Measurements from ENCODE around the gene KRT75.

The KRT75 gene

DNA sequence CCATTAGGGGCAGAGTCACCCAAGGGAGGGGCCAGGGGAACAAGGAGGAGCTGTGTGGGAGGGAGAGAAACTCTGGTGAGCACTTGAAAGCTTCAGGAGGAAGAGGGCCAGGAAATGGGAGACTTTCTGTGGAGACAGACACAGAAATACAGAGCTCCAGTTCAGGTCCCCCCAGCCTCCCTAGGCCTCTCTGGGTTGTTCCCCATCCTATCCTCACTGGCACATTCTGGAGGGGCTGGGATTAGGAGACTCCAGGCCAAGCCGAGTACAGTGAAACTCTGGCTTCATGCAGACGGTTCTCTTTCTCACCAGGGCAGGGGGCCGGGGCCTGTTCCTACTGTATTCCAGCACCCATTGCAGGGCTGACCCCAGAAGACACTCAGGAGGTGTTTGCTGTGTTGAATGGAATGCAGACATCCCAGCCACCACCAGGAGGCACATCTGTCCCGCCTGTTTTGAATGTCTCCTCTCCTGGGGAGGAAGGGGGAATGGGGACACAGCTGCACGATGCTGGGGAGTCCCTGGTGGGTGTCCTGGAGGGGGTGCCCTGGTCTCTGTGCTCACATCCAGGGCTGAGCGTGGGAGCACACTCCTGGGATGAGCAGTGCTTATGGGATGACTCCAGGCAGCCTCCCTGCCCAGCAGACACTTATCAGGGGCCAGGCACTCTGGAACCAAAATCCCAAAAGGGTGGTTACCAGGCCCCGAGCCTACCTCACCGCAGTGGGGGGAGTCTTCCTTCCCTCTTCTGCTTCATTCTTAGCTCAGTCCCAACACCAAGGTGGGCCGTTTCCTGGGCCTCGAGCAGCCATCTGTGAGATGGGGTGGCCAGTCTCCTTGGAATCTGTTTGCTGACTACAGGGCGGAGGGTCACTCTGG, 43.2 kb downstream of the KRT75 start (continued):
- TF ChIP-seq ZNF292 (tag by site-specific recombination; IDR thresholded peaks at IDR 0.05; ENCODE audit: borderline replicate concordance, low read depth) (no peak), KLF9 (tag by site-specific recombination; IDR thresholded peaks at IDR 0.05; ENCODE audit: low read depth) (no peak)

DNA sequence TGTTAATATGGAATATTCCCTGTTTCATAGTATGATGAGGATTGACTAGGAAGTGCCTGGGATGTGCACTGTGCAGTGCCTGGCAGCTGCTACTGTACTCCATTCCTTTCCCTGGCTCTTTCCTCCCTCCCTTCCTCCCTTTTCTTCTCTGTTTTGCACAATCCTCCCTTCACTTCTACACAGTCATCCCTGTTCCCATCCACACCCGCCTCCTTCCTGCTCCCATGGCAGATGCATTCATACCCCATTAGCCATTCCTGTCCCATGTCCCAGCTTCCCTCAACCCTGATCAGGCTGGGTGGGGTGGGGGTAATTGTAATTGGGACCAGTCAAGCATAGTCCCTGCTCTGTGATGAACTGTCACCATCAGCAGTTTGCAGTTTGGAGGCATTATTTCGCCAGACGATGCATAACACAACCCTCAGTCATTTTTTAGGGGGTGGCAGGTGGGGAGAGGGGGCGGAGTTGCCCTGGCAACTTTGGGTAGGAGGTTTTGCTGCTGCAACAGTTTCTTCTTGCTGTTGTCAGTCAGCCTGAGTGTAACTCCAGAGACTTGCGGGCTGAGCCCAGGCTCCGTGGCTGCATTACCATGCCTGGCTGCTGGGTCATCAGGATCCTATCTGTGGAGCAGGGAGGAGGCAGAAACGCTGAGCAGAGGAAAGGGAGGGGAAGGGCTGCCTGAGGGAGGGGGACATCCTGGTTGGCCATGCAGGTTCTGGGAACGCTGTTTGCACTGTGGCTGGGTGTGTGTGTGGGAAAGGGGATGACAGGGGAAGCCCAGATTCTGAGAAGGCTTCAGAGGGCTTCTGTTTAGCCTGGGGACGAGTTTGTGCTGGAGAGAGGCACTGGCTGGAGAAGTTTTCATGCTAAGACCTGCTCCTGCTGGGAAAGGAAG, 44.6 kb downstream of the KRT75 start:
- TF ChIP-seq, protein P1, sequence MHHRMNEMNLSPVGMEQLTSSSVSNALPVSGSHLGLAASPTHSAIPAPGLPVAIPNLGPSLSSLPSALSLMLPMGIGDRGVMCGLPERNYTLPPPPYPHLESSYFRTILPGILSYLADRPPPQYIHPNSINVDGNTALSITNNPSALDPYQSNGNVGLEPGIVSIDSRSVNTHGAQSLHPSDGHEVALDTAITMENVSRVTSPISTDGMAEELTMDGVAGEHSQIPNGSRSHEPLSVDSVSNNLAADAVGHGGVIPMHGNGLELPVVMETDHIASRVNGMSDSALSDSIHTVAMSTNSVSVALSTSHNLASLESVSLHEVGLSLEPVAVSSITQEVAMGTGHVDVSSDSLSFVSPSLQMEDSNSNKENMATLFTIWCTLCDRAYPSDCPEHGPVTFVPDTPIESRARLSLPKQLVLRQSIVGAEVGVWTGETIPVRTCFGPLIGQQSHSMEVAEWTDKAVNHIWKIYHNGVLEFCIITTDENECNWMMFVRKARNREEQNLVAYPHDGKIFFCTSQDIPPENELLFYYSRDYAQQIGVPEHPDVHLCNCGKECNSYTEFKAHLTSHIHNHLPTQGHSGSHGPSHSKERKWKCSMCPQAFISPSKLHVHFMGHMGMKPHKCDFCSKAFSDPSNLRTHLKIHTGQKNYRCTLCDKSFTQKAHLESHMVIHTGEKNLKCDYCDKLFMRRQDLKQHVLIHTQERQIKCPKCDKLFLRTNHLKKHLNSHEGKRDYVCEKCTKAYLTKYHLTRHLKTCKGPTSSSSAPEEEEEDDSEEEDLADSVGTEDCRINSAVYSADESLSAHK (tag by site-specific recombination; IDR thresholded peaks at IDR 0.05), result no peak
- peak; percentile 62 for TF ChIP-seq ZFHX2 (tag by site-specific recombination; conservative IDR thresholded peaks at IDR 0.05)
- TF ChIP-seq ZNF214 (tag by site-specific recombination; IDR thresholded peaks at IDR 0.05; ENCODE audit: borderline replicate concordance), result no peak
- peak; percentile 62; the same call in 1 of the 2 replicates for TF ChIP-seq EGR2 (tag by site-specific recombination; IDR thresholded peaks at IDR 0.05; ENCODE audit: low read depth)
- TF ChIP-seq, protein P2, sequence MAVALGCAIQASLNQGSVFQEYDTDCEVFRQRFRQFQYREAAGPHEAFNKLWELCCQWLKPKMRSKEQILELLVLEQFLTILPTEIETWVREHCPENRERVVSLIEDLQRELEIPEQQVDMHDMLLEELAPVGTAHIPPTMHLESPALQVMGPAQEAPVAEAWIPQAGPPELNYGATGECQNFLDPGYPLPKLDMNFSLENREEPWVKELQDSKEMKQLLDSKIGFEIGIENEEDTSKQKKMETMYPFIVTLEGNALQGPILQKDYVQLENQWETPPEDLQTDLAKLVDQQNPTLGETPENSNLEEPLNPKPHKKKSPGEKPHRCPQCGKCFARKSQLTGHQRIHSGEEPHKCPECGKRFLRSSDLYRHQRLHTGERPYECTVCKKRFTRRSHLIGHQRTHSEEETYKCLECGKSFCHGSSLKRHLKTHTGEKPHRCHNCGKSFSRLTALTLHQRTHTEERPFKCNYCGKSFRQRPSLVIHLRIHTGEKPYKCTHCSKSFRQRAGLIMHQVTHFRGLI (tag by site-specific recombination; IDR thresholded peaks at IDR 0.05), result peak; percentile 26; the same call in 1 of the 2 replicates
- no peaks in the 10 kb centered on the region for H3K4me1 ChIP-seq (ENCODE audit: control insufficient read depth, insufficient read depth, low read length)
- H3K27ac ChIP-seq (ENCODE audit: extremely low read depth, low read depth, low read length), result no peak overlapping the region
- ChIA-PET CTCF (interaction anchor here (0.7 to 2.8 kb wide), 4 partner anchors 9 to 496 kb away, joined by 3 to 19 read pairs (median 8); no protein-coding TSS in a partner anchor), POLR2A (no interaction called here)
- no peaks in the 10 kb centered on the region for H3K9me3 ChIP-seq (ENCODE audit: control insufficient read depth, insufficient read depth, low read depth, low read length)
- no peak overlapping the region for H3K4me3 ChIP-seq (ENCODE audit: low read depth, low read length)
- H3K36me3 ChIP-seq (ENCODE audit: control insufficient read depth in 2 of 2, insufficient read depth in 1 of 2, low read length in 2 of 2), result no peaks in the 10 kb centered on the region

DNA sequence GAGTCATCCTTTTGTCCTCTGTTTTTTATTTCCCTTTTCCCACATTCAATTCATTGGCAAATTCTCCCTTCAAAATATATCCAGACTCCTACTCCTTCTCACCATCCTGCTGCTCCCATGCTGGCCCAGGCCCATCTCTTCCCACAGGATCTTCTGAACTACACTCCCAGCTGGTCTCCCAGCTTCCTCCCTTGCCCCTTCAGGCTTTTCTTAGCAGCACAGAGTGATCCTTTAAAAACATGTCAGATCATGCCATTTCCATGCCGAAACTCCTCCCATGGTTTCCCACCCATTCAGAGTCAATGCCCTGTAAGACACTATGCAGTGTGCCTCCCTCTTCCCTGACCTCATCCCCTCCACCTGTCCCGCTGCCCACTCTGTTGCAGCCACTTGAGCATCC, 46.3 kb downstream of the KRT75 start:
- TF ChIP-seq ZFHX2 (tag by site-specific recombination; conservative IDR thresholded peaks at IDR 0.05) (0 out of 2 replicates have a peak, but pooled peaks have one; percentile 6), EGR2 (tag by site-specific recombination; IDR thresholded peaks at IDR 0.05; ENCODE audit: low read depth) (0 out of 2 replicates have a peak, but pooled peaks have one; percentile 5), ZNF510 (tag by site-specific recombination; IDR thresholded peaks at IDR 0.05; ENCODE audit: insufficient replicate concordance) (no peak)
- H3K27ac ChIP-seq (ENCODE audit: extremely low read depth, low read depth, low read length), result no peak overlapping the region
- no peaks in the 10 kb centered on the region for H3K36me3 ChIP-seq (ENCODE audit: control insufficient read depth in 2 of 2, insufficient read depth in 1 of 2, low read length in 2 of 2)
- H3K4me3 ChIP-seq (ENCODE audit: low read depth, low read length), result no peak overlapping the region
- ChIA-PET CTCF (interaction anchor here (0.6 to 1.4 kb wide), 5 partner anchors 9 to 491 kb away, joined by 3 to 5 read pairs (median 3); no protein-coding TSS in a partner anchor), POLR2A (no interaction called here)
- no peaks in the 10 kb centered on the region for H3K4me1 ChIP-seq (ENCODE audit: control insufficient read depth, insufficient read depth, low read length)
- H3K9me3 ChIP-seq (ENCODE audit: control insufficient read depth, insufficient read depth, low read depth, low read length), result no peaks in the 10 kb centered on the region

DNA sequence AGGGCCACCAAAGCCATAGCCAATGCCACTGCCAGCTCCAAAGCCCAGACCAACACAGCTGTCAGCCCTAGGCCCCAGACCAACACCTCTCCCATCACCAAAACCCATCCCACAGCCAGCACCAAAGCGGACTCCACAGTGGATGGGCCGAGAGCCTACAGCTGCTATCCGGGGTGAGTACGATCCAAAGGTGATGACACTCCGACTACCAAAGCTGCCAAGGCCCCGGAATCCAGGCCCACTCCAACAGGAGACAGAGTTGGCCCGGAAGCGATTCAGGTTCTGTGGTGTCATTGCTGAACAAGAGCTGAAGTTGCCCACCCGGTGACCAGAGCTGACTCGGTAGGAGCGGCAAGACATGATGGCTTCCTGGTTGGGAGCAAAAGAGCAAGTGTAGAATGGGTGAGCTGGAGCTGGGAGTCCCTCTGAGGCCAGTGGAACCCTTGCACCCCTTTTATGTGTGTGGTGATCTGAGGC, 48.9 kb downstream of the KRT75 start, which contains the start of gene KRT84:
KRT84 (minus strand) TSS at position 427 of the 477 bp plus-strand sequence; CDS start at position 360, 67 bp downstream.
- no peaks in the 10 kb centered on the region for H3K9me3 ChIP-seq (ENCODE audit: control insufficient read depth, insufficient read depth, low read depth, low read length)
- no peaks in the 10 kb centered on the region for H3K36me3 ChIP-seq (ENCODE audit: control insufficient read depth in 2 of 2, insufficient read depth in 1 of 2, low read length in 2 of 2)
- H3K27ac ChIP-seq (ENCODE audit: extremely low read depth, low read depth, low read length), result no peak within 1 kb of the TSS
- POLR2A ChIA-PET, result no interaction called here
- H3K4me3 ChIP-seq (ENCODE audit: low read depth, low read length), result no peak within 1 kb of the TSS
- CTCF ChIA-PET, result interaction anchor here (0.5 to 2.1 kb wide), 13 partner anchors 9 to 500 kb away, joined by 3 to 10 read pairs (median 4); no protein-coding TSS in a partner anchor
- H3K4me1 ChIP-seq (ENCODE audit: control insufficient read depth, insufficient read depth, low read length), result no peaks in the 10 kb centered on the region
- no peak for TF ChIP-seq ZXDB (tag by site-specific recombination; IDR thresholded peaks at IDR 0.05)
- no peak for TF ChIP-seq FEZF1 (tag by site-specific recombination; IDR thresholded peaks at IDR 0.05)
- TF ChIP-seq, protein P3, sequence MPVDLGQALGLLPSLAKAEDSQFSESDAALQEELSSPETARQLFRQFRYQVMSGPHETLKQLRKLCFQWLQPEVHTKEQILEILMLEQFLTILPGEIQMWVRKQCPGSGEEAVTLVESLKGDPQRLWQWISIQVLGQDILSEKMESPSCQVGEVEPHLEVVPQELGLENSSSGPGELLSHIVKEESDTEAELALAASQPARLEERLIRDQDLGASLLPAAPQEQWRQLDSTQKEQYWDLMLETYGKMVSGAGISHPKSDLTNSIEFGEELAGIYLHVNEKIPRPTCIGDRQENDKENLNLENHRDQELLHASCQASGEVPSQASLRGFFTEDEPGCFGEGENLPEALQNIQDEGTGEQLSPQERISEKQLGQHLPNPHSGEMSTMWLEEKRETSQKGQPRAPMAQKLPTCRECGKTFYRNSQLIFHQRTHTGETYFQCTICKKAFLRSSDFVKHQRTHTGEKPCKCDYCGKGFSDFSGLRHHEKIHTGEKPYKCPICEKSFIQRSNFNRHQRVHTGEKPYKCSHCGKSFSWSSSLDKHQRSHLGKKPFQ (tag by site-specific recombination; IDR thresholded peaks at IDR 0.05), result no peak
- no peak for TF ChIP-seq ZBTB17 (tag by site-specific recombination; IDR thresholded peaks at IDR 0.05)
- TF ChIP-seq WT1 (tag by site-specific recombination; IDR thresholded peaks at IDR 0.05), result no peak
- no peak for TF ChIP-seq ZNF558 (tag by site-specific recombination; IDR thresholded peaks at IDR 0.05)
- TF ChIP-seq, protein P4, sequence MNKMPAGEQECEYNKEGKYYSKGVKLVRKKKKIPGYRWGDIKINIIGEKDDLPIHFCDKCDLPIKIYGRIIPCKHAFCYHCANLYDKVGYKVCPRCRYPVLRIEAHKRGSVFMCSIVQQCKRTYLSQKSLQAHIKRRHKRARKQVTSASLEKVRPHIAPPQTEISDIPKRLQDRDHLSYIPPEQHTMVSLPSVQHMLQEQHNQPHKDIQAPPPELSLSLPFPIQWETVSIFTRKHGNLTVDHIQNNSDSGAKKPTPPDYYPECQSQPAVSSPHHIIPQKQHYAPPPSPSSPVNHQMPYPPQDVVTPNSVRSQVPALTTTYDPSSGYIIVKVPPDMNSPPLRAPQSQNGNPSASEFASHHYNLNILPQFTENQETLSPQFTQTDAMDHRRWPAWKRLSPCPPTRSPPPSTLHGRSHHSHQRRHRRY (tag by site-specific recombination; IDR thresholded peaks at IDR 0.05), result no peak
- no peak for TF ChIP-seq ZNF155 (tag by site-specific recombination; IDR thresholded peaks at IDR 0.05)
- TF ChIP-seq, protein P5, sequence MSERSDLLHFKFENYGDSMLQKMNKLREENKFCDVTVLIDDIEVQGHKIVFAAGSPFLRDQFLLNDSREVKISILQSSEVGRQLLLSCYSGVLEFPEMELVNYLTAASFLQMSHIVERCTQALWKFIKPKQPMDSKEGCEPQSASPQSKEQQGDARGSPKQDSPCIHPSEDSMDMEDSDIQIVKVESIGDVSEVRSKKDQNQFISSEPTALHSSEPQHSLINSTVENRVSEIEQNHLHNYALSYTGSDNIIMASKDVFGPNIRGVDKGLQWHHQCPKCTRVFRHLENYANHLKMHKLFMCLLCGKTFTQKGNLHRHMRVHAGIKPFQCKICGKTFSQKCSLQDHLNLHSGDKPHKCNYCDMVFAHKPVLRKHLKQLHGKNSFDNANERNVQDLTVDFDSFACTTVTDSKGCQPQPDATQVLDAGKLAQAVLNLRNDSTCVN (tag by site-specific recombination; optimal IDR thresholded peaks at IDR 0.05), result no peak

All from HEK293 (cell line).